GM12875 (cell line): ENCODE results near the gene HHATL.

Experiments used
- H3K4me3 ChIP-seq: one replicate; pipeline ENCODE4 v1.5.1; 2011; ENCODE audit warnings: low read depth, low read length, control low read depth
- CTCF ChIP-seq: IDR thresholded peaks from 2 replicates; pipeline ENCODE4 v1.5.1; 2011; ENCODE audit warnings: low read depth, mild to moderate bottlenecking, control low read depth, inconsistent platforms, low read length, moderate library complexity, borderline replicate concordance; ENCODE audit not compliant: insufficient read depth

The HHATL gene

GRCh38 chr3:42702066-42702951 lies at the start of gene HHATL:
TSS of gene HHATL (minus strand) at chr3:42702798. CDS start at chr3:42700826, 1,972 bp downstream.
- no peak for TF ChIP-seq CTCF
- no peak within 1 kb of the TSS for H3K4me3 ChIP-seq

GRCh38 chr3:42751609-42752008 lies 49.0 kb upstream of the HHATL start:
- TF ChIP-seq CTCF: no peak
- no peak overlapping the region for H3K4me3 ChIP-seq

GRCh38 chr3:42750834-42751233 lies 48.2 kb upstream of the HHATL start:
- H3K4me3 ChIP-seq: no peak overlapping the region
- TF ChIP-seq CTCF: no peak

GRCh38 chr3:42749753-42750231 lies 47.2 kb upstream of the HHATL start:
- TF ChIP-seq CTCF: peak; percentile 46
- no peak overlapping the region for H3K4me3 ChIP-seq

GRCh38 chr3:42749025-42749752 lies 46.6 kb upstream of the HHATL start:
- TF ChIP-seq CTCF: no peak
- no peak overlapping the region for H3K4me3 ChIP-seq

GRCh38 chr3:42747581-42747980 lies 45.0 kb upstream of the HHATL start:
- no peak for TF ChIP-seq CTCF
- H3K4me3 ChIP-seq: no peak overlapping the region
